WTC11 (cell line): ENCODE measurements around the gene RXRA. TPM values are rescaled to one million over a fixed set of nuclear protein-coding genes. Genes with fewer than 3 reads are reported as not detected.
A peak's percentile ranks its signal among the peaks of the same experiment; 100 is the strongest.

Experiments
- ATAC-seq: fragments of 200-7000 bp; cut with Tn5 transposase; 2 replicates; pipeline ENCODE4 v1.10.0; 2021; ENCODE audit warnings: mild to moderate bottlenecking, moderate library complexity
- CTCF ChIA-PET: fragments of 300-600 bp; sonication (Branson Sonifier 250); formaldehyde crosslinking; loops from one replicate; lab custom pipeline; 2021; ENCODE audit warnings: antibody characterized with exemption; lab: Charles Lee
- POLR2A ChIA-PET: fragments of 350-600 bp; sonication (Branson Sonifier 250); formaldehyde crosslinking; loops from one replicate; lab custom pipeline; 2021; ENCODE audit warnings: antibody characterized with exemption; lab: Charles Lee
- DNase-seq: peaks from one replicate; pipeline ENCODE4 v3.0.0; 2021; ENCODE audit warnings: low spot score
- H3K27ac Mint-ChIP-seq: 2 replicates; pipeline ENCODE4 v1.8.0; 2021; ENCODE audit warnings: mixed read lengths
- H3K27me3 Mint-ChIP-seq: 2 replicates; pipeline ENCODE4 v1.8.0; 2021; ENCODE audit warnings: low read depth, mild to moderate bottlenecking, moderate library complexity, mixed read lengths
- H3K36me3 Mint-ChIP-seq: 2 replicates; pipeline ENCODE4 v1.8.0; 2021; ENCODE audit warnings: mixed read lengths
- H3K4me1 Mint-ChIP-seq: 2 replicates; pipeline ENCODE4 v1.8.0; 2022; ENCODE audit warnings: mixed read lengths
- H3K4me3 Mint-ChIP-seq: 2 replicates; pipeline ENCODE4 v1.8.0; 2021; ENCODE audit warnings: mild to moderate bottlenecking, moderate library complexity, mixed read lengths
- H3K9me3 Mint-ChIP-seq: 2 replicates; pipeline ENCODE4 v1.8.0; 2021; ENCODE audit warnings: mixed read lengths
- KAT7 ChIP-seq: sonication (generic); formaldehyde crosslinking; IDR thresholded peaks from 2 replicates; pipeline ENCODE4 v1.8.1; 2023; ENCODE audit warnings: missing genetic modification reagents, mild to moderate bottlenecking, borderline replicate concordance
- NR1H2 ChIP-seq: sonication (generic); formaldehyde crosslinking; IDR thresholded peaks from 2 replicates; pipeline ENCODE4 v1.9.0; 2021; ENCODE audit warnings: mild to moderate bottlenecking, moderate library complexity, missing genetic modification reagents
- NR2C2 ChIP-seq: sonication (generic); formaldehyde crosslinking; IDR thresholded peaks from 2 replicates; pipeline ENCODE4 v1.8.0; 2022; ENCODE audit warnings: mild to moderate bottlenecking, missing genetic modification reagents
- NR3C1 ChIP-seq: sonication (generic); formaldehyde crosslinking; conservative IDR thresholded peaks from 2 replicates; pipeline ENCODE4 v1.8.1; 2023; ENCODE audit warnings: low read depth, mild to moderate bottlenecking, missing genetic modification reagents
- PRRX2 ChIP-seq: fragments of 250-450 bp; sonication (Bioruptor Pico); IDR thresholded peaks from 2 replicates; pipeline ENCODE4 v1.8.0; 2021; ENCODE audit warnings: mild to moderate bottlenecking
- SP1 ChIP-seq: sonication (generic); formaldehyde crosslinking; conservative IDR thresholded peaks from 2 replicates; pipeline ENCODE4 v1.8.1; 2022; ENCODE audit warnings: missing genetic modification reagents
- TEAD1 ChIP-seq: sonication (generic); formaldehyde crosslinking; IDR thresholded peaks from 2 replicates; pipeline ENCODE4 v1.8.0; 2022; ENCODE audit warnings: mild to moderate bottlenecking, missing genetic modification reagents
- ZBTB21 ChIP-seq: sonication (generic); formaldehyde crosslinking; IDR thresholded peaks from 2 replicates; pipeline ENCODE4 v1.8.1; 2023; ENCODE audit warnings: mild to moderate bottlenecking, missing genetic modification reagents, borderline replicate concordance
- ZNF121 ChIP-seq: sonication (generic); formaldehyde crosslinking; IDR thresholded peaks from 2 replicates; pipeline ENCODE4 v1.8.0; 2023; ENCODE audit warnings: missing genetic modification reagents
- ZNF138 ChIP-seq: sonication (generic); formaldehyde crosslinking; conservative IDR thresholded peaks from 2 replicates; pipeline ENCODE4 v1.8.1; 2022; ENCODE audit warnings: mild to moderate bottlenecking, moderate library complexity, missing genetic modification reagents
- ZNF423 ChIP-seq: fragments of 250-450 bp; sonication (Bioruptor Pico); IDR thresholded peaks from 2 replicates; pipeline ENCODE4 v2.1.2; 2022; ENCODE audit warnings: mild to moderate bottlenecking, moderate library complexity
- total RNA-seq: library from RNA; stranded (reverse); gene quantifications from 3 replicates; pipeline ENCODE4 v1.2.3, GENCODE V29; 2021
- TF ChIP-seq, protein P1 (sequence below): sonication (generic); formaldehyde crosslinking; IDR thresholded peaks from 2 replicates; pipeline ENCODE4 v1.8.1; 2022; ENCODE audit warnings: mild to moderate bottlenecking, missing genetic modification reagents, moderate library complexity, borderline replicate concordance
- TF ChIP-seq, protein P2 (sequence below): fragments of 250-450 bp; sonication (Bioruptor Pico); IDR thresholded peaks from 2 replicates; pipeline ENCODE4 v2.1.2; 2022; ENCODE audit warnings: mild to moderate bottlenecking, moderate library complexity
- TF ChIP-seq, protein P3 (sequence below): sonication (generic); formaldehyde crosslinking; IDR thresholded peaks from 2 replicates; pipeline ENCODE4 v1.8.0; 2023; ENCODE audit warnings: missing genetic modification reagents
- TF ChIP-seq, protein P4 (sequence below): sonication (generic); formaldehyde crosslinking; IDR thresholded peaks from 2 replicates; pipeline ENCODE4 v1.8.1; 2022; ENCODE audit warnings: missing genetic modification reagents, borderline replicate concordance
- TF ChIP-seq, protein P5 (sequence below): sonication (generic); formaldehyde crosslinking; IDR thresholded peaks from 2 replicates; pipeline ENCODE4 v1.8.1; 2023; ENCODE audit warnings: mild to moderate bottlenecking, missing genetic modification reagents, moderate library complexity
- TF ChIP-seq, protein P6 (sequence below): sonication (generic); formaldehyde crosslinking; IDR thresholded peaks from 2 replicates; pipeline ENCODE4 v1.8.0; 2022; ENCODE audit warnings: mild to moderate bottlenecking, missing genetic modification reagents
- TF ChIP-seq, protein P7 (sequence below): fragments of 250-450 bp; sonication (Bioruptor Pico); conservative IDR thresholded peaks from 2 replicates; pipeline ENCODE4 v1.9.0; 2021; ENCODE audit warnings: mild to moderate bottlenecking

The RXRA gene
- total RNA-seq, 1 experiment from 2014 or later = 27.5 TPM

DNA sequence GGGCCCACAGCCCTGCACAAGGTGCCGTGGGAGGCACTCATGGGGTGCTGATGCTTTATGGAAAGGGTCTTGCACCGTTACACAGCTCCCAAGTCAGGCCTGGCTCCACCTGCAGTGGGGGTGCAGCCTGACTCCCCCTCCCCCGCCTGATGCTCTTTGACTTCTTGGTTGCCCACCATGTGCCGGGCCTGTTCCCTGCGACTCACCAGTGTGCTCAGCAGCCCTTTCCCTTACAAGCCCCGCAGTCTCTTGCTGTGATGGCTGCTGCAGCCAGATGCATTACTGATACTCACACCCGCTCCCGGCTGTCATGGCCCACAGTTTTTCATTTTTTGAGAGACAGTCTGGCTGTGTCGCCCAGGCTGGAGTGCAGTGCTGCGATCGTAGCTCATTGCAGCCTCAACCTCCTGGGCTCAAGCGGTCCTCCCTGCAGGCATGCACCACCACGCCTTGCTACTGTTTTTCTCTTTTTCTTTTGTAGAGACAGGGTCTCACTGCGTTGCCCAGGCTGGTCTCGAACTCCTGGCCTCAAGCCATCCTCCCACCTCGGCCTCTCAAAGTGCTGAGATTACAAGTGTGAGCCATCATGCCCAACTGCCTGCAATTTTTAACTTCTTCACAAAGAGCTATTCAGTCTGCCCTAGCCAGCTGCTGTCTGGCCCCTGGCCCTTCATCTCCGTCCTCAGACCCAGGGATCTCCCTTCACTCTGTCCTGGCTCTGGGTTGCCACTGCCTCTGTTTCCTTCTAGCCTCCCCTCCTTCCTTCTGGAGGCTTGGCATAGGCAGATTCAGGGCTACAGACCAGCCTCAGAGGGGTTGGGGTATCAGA, 109.5 kb downstream of the RXRA start:
- no peak for TF ChIP-seq NR3C1
- no peak for TF ChIP-seq NR2C2 (CRISPR knock-in tag)
- no peak for TF ChIP-seq ZNF138 (CRISPR knock-in tag)
- TF ChIP-seq ZNF121 (CRISPR knock-in tag) = 0 out of 2 replicates have a peak, but pooled peaks have one; percentile 50
- Mint-ChIP-seq H3K27ac (no peak overlapping the region), H3K27me3 (no peaks in the 10 kb centered on the region), H3K4me3 (no peak overlapping the region), H3K36me3 (no peaks in the 10 kb centered on the region), H3K9me3 (no peaks in the 10 kb centered on the region), H3K4me1 (no peaks in the 10 kb centered on the region)
- ChIA-PET POLR2A (no interaction called here), CTCF (interaction anchor here (1.0 to 1.6 kb wide), 3 partner anchors 14 to 265 kb away, joined by 3 to 4 read pairs (median 4); no protein-coding TSS in a partner anchor)
- DNase-seq (no peak), ATAC-seq (no peak)

DNA sequence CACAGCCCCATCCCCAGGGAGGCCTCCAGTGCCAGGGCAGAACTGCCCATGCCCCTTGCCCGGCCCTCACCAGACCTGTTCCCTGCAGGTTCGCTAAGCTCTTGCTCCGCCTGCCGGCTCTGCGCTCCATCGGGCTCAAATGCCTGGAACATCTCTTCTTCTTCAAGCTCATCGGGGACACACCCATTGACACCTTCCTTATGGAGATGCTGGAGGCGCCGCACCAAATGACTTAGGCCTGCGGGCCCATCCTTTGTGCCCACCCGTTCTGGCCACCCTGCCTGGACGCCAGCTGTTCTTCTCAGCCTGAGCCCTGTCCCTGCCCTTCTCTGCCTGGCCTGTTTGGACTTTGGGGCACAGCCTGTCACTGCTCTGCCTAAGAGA, 110.1 kb downstream of the RXRA start:
- POLR2A ChIA-PET = interaction anchor here (0.5 kb wide), 1 partner anchor 150 kb away, joined by 4 read pairs; no protein-coding TSS in a partner anchor
- Mint-ChIP-seq H3K27ac (no peak overlapping the region), H3K4me3 (no peak overlapping the region)

More for the DNA sequence above, 110.1 kb downstream of the RXRA start:
- Mint-ChIP-seq H3K36me3 (no peaks in the 10 kb centered on the region), H3K27me3 (no peaks in the 10 kb centered on the region), H3K9me3 (no peaks in the 10 kb centered on the region), H3K4me1 (no peaks in the 10 kb centered on the region)
- TF ChIP-seq, protein P1, sequence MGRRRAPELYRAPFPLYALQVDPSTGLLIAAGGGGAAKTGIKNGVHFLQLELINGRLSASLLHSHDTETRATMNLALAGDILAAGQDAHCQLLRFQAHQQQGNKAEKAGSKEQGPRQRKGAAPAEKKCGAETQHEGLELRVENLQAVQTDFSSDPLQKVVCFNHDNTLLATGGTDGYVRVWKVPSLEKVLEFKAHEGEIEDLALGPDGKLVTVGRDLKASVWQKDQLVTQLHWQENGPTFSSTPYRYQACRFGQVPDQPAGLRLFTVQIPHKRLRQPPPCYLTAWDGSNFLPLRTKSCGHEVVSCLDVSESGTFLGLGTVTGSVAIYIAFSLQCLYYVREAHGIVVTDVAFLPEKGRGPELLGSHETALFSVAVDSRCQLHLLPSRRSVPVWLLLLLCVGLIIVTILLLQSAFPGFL (CRISPR knock-in tag) = no peak
- TF ChIP-seq, protein P2, sequence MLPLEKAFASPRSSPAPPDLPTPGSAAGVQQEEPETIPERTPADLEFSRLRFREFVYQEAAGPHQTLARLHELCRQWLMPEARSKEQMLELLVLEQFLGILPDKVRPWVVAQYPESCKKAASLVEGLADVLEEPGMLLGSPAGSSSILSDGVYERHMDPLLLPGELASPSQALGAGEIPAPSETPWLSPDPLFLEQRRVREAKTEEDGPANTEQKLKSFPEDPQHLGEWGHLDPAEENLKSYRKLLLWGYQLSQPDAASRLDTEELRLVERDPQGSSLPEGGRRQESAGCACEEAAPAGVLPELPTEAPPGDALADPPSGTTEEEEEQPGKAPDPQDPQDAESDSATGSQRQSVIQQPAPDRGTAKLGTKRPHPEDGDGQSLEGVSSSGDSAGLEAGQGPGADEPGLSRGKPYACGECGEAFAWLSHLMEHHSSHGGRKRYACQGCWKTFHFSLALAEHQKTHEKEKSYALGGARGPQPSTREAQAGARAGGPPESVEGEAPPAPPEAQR (CRISPR knock-in tag) = no peak
- TF ChIP-seq, protein P3, sequence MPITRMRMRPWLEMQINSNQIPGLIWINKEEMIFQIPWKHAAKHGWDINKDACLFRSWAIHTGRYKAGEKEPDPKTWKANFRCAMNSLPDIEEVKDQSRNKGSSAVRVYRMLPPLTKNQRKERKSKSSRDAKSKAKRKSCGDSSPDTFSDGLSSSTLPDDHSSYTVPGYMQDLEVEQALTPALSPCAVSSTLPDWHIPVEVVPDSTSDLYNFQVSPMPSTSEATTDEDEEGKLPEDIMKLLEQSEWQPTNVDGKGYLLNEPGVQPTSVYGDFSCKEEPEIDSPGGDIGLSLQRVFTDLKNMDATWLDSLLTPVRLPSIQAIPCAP (CRISPR knock-in tag) = no peak
- TF ChIP-seq NR1H2 (CRISPR knock-in tag) (no peak), PRRX2 (no peak), ZBTB21 (CRISPR knock-in tag) (no peak), KAT7 (no peak), SP1 (no peak), TEAD1 (no peak), ZNF423 (CRISPR knock-in tag) (no peak)
- TF ChIP-seq, protein P4, sequence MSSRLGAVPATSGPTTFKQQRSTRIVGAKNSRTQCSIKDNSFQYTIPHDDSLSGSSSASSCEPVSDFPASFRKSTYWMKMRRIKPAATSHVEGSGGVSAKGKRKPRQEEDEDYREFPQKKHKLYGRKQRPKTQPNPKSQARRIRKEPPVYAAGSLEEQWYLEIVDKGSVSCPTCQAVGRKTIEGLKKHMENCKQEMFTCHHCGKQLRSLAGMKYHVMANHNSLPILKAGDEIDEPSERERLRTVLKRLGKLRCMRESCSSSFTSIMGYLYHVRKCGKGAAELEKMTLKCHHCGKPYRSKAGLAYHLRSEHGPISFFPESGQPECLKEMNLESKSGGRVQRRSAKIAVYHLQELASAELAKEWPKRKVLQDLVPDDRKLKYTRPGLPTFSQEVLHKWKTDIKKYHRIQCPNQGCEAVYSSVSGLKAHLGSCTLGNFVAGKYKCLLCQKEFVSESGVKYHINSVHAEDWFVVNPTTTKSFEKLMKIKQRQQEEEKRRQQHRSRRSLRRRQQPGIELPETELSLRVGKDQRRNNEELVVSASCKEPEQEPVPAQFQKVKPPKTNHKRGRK (CRISPR knock-in tag) = no peak
- TF ChIP-seq, protein P5, sequence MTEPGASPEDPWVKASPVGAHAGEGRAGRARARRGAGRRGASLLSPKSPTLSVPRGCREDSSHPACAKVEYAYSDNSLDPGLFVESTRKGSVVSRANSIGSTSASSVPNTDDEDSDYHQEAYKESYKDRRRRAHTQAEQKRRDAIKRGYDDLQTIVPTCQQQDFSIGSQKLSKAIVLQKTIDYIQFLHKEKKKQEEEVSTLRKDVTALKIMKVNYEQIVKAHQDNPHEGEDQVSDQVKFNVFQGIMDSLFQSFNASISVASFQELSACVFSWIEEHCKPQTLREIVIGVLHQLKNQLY = no peak
- TF ChIP-seq, protein P6, sequence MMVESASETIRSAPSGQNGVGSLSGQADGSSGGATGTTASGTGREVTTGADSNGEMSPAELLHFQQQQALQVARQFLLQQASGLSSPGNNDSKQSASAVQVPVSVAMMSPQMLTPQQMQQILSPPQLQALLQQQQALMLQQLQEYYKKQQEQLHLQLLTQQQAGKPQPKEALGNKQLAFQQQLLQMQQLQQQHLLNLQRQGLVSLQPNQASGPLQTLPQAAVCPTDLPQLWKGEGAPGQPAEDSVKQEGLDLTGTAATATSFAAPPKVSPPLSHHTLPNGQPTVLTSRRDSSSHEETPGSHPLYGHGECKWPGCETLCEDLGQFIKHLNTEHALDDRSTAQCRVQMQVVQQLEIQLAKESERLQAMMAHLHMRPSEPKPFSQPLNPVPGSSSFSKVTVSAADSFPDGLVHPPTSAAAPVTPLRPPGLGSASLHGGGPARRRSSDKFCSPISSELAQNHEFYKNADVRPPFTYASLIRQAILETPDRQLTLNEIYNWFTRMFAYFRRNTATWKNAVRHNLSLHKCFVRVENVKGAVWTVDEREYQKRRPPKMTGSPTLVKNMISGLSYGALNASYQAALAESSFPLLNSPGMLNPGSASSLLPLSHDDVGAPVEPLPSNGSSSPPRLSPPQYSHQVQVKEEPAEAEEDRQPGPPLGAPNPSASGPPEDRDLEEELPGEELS (CRISPR knock-in tag) = no peak
- TF ChIP-seq, protein P7, sequence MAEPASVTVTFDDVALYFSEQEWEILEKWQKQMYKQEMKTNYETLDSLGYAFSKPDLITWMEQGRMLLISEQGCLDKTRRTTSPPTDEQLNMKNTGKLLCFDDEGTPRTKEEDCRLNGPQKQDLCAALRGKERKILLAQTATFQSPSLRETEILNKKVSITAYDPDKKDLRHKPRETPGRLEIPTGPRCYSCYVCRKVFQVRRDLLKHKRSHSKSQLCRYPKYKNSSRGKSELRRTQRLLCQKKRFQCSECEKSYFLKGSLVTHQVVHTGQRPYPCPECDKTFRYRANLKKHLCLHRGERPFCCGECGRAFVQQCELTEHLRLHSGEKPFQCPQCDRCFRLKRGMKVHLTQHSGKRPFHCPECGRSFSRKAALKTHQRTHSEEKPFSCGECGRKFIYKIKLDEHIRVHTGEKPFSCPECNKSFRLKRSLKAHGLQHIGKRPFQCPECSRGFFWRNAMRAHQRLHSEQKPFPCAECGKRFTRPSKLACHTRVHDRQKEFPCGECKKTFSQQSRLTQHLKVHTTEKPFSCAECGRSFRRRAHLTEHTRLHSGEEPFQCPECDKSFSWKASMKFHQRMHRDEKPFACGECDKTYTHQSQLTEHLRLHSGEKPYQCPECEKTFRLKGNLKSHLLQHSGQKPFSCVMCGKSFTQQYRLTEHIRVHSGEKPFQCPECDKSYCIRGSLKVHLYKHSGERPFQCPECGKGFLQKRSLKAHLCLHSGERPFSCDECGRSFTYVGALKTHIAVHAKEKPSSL (CRISPR knock-in tag) = no peak
- ATAC-seq (no peak), DNase-seq (no peak)
- CTCF ChIA-PET = interaction anchor here (1.4 to 1.6 kb wide), 2 partner anchors 13 to 265 kb away, joined by 4 read pairs; no protein-coding TSS in a partner anchor
